GM19372 (cell line): ENCODE results near the gene HFE.
"Not testable (repeated sequence)": the region's sequence is repeated elsewhere in the genome, so short reads cannot be mapped to it uniquely, and the experiment has no call there.

Experiments used
- ATAC-seq: cut with Tn5 transposase; IDR thresholded peaks from one replicate; pipeline ENCODE4 v1.9.1; 2021; ENCODE audit warnings: mild to moderate bottlenecking, low read depth, moderate library complexity; ENCODE audit not compliant: unreplicated experiment

HFE gene

GRCh38 chr6:26087284-26088115 is at the start of gene HFE:
Gene HFE, plus strand, starts transcription at chr6:26087429. Its CDS starts 12 bp downstream, at chr6:26087441.
- ATAC-seq, result no peak

GRCh38 chr6:26041946-26042345 is 45.3 kb upstream of the HFE start:
- ATAC-seq, result no peak

- peak; percentile 54 for ATAC-seq
Measured at GRCh38 chr6:26043384-26044139, 43.7 kb upstream of the HFE start.

- no peak for ATAC-seq
Measured at GRCh38 chr6:26044140-26045064, 42.8 kb upstream of the HFE start.

DNA sequence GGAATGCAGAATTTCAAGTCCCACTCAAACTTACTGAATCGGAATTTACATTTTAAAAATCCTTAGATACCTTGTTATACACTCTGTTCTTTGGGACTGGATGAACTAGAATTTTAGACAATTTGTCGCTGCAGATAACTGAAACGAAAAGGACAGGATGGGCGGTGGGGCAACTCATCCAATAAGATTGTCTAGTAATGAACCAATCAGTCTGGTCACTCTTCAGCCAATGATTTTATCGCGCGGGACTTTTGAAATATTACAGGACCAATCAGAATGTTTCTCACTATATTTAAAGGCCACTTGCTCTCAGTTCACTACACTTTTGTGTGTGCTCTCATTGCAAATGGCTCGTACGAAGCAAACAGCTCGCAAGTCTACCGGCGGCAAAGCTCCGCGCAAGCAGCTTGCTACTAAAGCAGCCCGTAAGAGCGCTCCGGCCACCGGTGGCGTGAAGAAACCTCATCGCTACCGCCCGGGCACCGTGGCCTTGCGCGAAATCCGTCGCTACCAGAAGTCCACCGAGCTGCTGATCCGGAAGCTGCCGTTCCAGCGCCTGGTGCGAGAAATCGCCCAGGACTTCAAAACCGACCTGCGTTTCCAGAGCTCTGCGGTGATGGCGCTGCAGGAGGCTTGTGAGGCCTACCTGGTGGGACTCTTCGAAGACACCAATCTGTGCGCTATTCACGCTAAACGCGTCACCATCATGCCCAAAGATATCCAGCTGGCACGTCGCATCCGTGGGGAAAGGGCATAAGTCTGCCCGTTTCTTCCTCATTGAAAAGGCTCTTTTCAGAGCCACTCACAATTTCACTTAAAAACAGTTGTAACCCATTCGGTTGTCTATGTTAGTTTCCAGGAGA is 41.9 kb upstream of the HFE start:
- peak; percentile 48 for ATAC-seq

- ATAC-seq, result no peak
Measured at GRCh38 chr6:26045928-26046368, 41.3 kb upstream of the HFE start.

- not testable (repeated sequence) for ATAC-seq
Measured at GRCh38 chr6:26047329-26047728, 39.9 kb upstream of the HFE start.

GRCh38 chr6:26048590-26048989 is 38.6 kb upstream of the HFE start:
- ATAC-seq, result no peak

DNA sequence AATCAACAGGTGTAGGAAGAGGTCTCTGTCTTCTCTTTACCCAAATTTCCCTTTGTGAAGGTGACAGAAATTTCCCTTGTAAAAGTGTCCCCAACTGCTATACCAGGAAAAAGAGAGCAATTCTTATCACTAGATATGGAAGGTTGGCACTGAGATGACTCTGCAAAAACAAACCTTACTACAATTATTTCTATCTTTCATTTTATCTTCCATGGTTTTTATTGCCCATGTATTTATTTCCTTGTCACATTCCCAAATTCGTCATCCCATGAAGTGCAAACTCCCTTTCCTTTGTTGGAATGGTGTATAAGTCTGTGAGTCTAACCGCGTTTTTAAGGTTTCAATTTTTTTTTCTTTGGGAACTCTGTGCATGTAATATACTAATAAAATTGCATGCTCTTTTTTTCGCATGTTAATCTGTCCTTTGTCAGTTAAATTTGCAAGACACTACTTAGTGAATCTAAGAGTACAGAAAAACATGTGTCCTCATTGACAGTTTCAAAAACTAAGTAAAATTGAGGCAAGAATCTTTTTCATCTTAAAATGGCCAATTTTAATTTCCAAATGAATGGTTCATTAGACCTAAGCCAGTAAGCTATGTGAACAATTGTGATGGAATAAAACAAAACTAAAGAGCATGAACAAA is 35.4 kb upstream of the HFE start:
- no peak for ATAC-seq

- ATAC-seq, result not testable (repeated sequence)
Measured at GRCh38 chr6:26052762-26053250, 34.4 kb upstream of the HFE start.

- no peak for ATAC-seq
Measured at GRCh38 chr6:26053992-26054780, 33.0 kb upstream of the HFE start.

DNA sequence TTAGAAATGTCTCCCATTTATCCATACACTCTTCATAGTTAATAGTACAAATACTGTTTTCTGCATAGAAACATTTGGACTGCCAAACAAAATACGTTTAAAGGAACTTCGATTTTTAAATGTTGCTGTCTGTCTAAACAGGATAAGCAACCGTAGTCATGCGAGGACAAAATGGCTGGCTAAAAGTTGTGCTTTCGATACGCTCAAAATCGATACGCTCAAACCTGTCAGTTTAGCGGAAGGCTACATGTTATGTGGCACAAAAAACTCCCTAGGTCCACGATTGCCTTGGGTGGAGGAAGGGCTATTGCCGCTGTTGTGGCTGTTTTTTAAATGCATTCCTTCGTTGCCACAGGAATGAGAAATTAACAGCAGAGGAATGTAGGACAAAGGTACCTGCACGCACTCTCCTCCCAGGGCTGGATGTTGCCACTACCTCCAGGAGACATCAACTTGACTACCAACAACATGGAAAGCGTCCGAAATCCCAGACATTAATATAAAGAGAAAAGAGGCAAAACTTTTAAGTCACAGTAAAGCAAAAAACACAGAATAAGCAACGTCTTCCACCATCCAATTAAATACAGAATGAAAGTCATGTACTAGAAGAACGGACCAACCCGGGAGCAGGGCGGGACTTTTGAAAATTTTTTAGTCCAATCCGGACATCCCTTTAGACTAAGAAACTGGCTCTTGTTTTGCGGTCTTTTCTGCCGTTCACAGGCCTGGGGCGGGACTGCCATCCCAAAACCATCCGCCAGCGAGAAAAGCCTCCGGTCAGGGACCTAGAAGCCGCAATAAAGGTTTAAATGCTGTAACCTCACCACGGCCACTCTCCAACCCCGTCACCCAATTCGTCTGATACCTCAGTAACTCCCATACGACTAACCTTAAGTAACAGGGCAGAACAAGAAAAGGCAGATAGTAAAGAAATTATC is 32.2 kb upstream of the HFE start:
- peak; percentile 42 for ATAC-seq

GRCh38 chr6:26055719-26056582 is 31.3 kb upstream of the HFE start:
- peak; percentile 61 for ATAC-seq

DNA sequence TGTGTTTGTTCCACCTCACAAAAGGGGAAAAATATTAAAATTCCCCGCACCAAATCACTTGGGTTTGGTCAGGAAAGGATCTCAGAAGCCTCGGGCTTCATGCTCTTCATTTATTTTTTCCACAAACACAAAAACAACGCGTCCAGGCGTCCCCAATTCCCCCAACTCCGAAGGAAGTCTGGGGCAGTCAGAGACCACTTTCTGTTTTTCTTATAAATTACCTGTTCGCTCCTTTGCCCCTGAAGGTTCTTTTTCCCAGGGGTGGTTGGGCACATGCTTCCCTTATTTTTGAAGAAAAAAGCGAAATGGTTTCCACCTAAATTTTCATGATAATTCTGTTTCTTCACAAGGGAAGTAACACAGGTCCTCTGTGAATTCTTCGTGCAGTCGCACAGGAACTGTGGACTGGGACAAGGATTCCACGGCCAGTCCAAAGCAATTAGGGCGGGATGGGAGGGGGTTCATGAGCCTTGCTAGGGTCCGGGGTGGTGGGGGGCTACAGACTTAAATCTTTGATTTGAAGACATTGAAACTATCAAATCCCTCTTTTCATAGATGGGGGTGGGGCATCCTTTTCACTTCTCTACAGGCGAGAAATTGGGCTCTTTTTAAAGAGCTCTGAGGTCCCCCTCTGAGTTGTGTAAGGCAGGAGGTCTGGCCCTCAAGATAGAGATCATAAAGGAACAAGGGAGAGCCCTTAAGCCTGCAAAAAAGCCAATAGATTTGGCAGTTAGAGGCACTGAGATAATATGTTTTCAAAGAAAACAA is 30.5 kb upstream of the HFE start:
- ATAC-seq, result no peak

- no peak for ATAC-seq
Measured at GRCh38 chr6:26057899-26058298, 29.3 kb upstream of the HFE start.
